T-helper 2 cell (primary cell): ENCODE data around the gene OR56B1.
"Not testable (repeated sequence)": the region's sequence is repeated elsewhere in the genome, so short reads cannot be mapped to it uniquely, and the experiment has no call there.

Source experiments
- DNase-seq, 5 experiments: peaks; one replicate each; pipeline versions ENCODE4 v3.0.0 to v3.0.0-alpha.2; 2012 to 2022
- total RNA-seq, 2 donors: gene quantifications; one replicate each; lab custom pipeline; 2026; lab: John Stamatoyannopoulos, UW

The OR56B1 gene
- 0 to 0.13 reads per million in 2 donors for total RNA-seq

GRCh38 chr11:5736396-5736795, at the start of gene OR56B1:
Gene OR56B1, plus strand, starts transcription at chr11:5736448. Its CDS starts 69 bp downstream, at chr11:5736517.
- DNase-seq: no peak

GRCh38 chr11:5688482-5688881, 47.8 kb upstream of the OR56B1 start:
- DNase-seq: no peak

GRCh38 chr11:5689551-5689983, 46.7 kb upstream of the OR56B1 start, which contains the start of gene TRIM22:
Gene TRIM22, plus strand, starts transcription at chr11:5689790. Its CDS starts 6,443 bp downstream, at chr11:5696233.
- DNase-seq: peak in 4 of 5 experiments; percentile 14 to 81 (median 37)

GRCh38 chr11:5690216-5690615, 46.0 kb upstream of the OR56B1 start:
- DNase-seq: no peak

- no peak for DNase-seq
These were observed 45.5 kb upstream of the OR56B1 start for GRCh38 chr11:5690736-5691135.

GRCh38 chr11:5691238-5691963, 44.8 kb upstream of the OR56B1 start:
- DNase-seq: not testable (repeated sequence)

GRCh38 chr11:5691964-5692361, 44.3 kb upstream of the OR56B1 start:
- peak in 1 of 5 experiments; percentile 49 for DNase-seq

GRCh38 chr11:5694642-5695041, 41.6 kb upstream of the OR56B1 start:
- DNase-seq: no peak

GRCh38 chr11:5695580-5695979, 40.7 kb upstream of the OR56B1 start:
- DNase-seq: no peak

GRCh38 chr11:5696210-5696609, 40.0 kb upstream of the OR56B1 start:
- DNase-seq: no peak

- DNase-seq: no peak
These were observed 38.0 kb upstream of the OR56B1 start for GRCh38 chr11:5698281-5698680.

- DNase-seq: no peak
These were observed 35.7 kb upstream of the OR56B1 start for GRCh38 chr11:5700421-5701054.

GRCh38 chr11:5701055-5701577, 35.1 kb upstream of the OR56B1 start:
- no peak for DNase-seq

- no peak for DNase-seq
These were observed 32.3 kb upstream of the OR56B1 start for GRCh38 chr11:5703741-5704536.

GRCh38 chr11:5705688-5706087, 30.6 kb upstream of the OR56B1 start:
- no peak for DNase-seq

GRCh38 chr11:5712507-5712906, 23.7 kb upstream of the OR56B1 start:
- no peak for DNase-seq

GRCh38 chr11:5713695-5714094, 22.6 kb upstream of the OR56B1 start:
- DNase-seq: no peak

- not testable (repeated sequence) for DNase-seq
These were observed 19.7 kb upstream of the OR56B1 start for GRCh38 chr11:5716518-5716917.

- peak in 1 of 5 experiments; percentile 57 for DNase-seq
These were observed 16.3 kb upstream of the OR56B1 start for GRCh38 chr11:5719703-5720495.

GRCh38 chr11:5722622-5723021, 13.6 kb upstream of the OR56B1 start:
- no peak for DNase-seq

GRCh38 chr11:5726351-5726750, 9.9 kb upstream of the OR56B1 start:
- no peak for DNase-seq

- no peak for DNase-seq
These were observed 8.6 kb upstream of the OR56B1 start for GRCh38 chr11:5727691-5728090.
